Natural killer cell (primary cell): ENCODE measurements around the gene ANK3. TPM values are rescaled to one million over a fixed set of nuclear protein-coding genes. Genes with fewer than 3 reads are reported as not detected.

Source experiments
- ATAC-seq, 3 donors: fragments of 150-1000 bp in 2 of 3; fragments of 200-7000 bp in 1 of 3; cut with Tn5 transposase; 1 replicate in 1 of 3; 2 replicates in 2 of 3; pipeline ENCODE4 v1.10.0; 2021; ENCODE audit warnings: mild to moderate bottlenecking in 2 of 3, moderate library complexity in 2 of 3
- DNase-seq, 2 donors: peaks; one replicate each; pipeline versions ENCODE4 v3.0.0 to v3.0.0-alpha.2; 2013 to 2021; ENCODE audit warnings: mixed read lengths in 1 of 2
- H3K27ac ChIP-seq: one replicate; pipeline ENCODE4 v1.5.1; 2013; ENCODE audit warnings: mild to moderate bottlenecking, low read length
- H3K27me3 ChIP-seq: one replicate; pipeline ENCODE4 v1.6.1; 2013; ENCODE audit warnings: low read length; ENCODE audit not compliant: control insufficient read depth, insufficient read depth
- H3K36me3 ChIP-seq: one replicate; pipeline ENCODE4 v1.6.1; 2013; ENCODE audit warnings: low read length; ENCODE audit not compliant: control insufficient read depth, insufficient read depth
- H3K4me1 ChIP-seq: one replicate; pipeline ENCODE4 v1.6.1; 2013; ENCODE audit warnings: low read length; ENCODE audit not compliant: control insufficient read depth, insufficient read depth
- H3K4me3 ChIP-seq: one replicate; pipeline ENCODE4 v1.5.1; 2013; ENCODE audit warnings: low read length
- H3K9me3 ChIP-seq: one replicate; pipeline ENCODE4 v1.6.1; 2013; ENCODE audit warnings: low read length; ENCODE audit not compliant: control insufficient read depth, insufficient read depth
- H3K27ac Mint-ChIP-seq, 2 donors: one replicate each; pipeline ENCODE4 v1.8.0; 2022; ENCODE audit warnings: mild to moderate bottlenecking in 2 of 2, mixed read lengths in 2 of 2, moderate library complexity in 1 of 2
- H3K27me3 Mint-ChIP-seq, 2 donors: one replicate each; pipeline ENCODE4 v1.8.0; 2022; ENCODE audit warnings: low read depth in 2 of 2, mixed read lengths in 2 of 2
- H3K36me3 Mint-ChIP-seq: one replicate; pipeline ENCODE4 v1.8.0; 2022; ENCODE audit warnings: mixed read lengths
- H3K4me1 Mint-ChIP-seq, 2 donors: one replicate each; pipeline ENCODE4 v1.8.0; 2022; ENCODE audit warnings: mixed read lengths in 2 of 2
- H3K4me3 Mint-ChIP-seq: one replicate; pipeline ENCODE4 v1.8.0; 2022; ENCODE audit warnings: mild to moderate bottlenecking, moderate library complexity, mixed read lengths
- H3K9me3 Mint-ChIP-seq, 2 donors: one replicate each; pipeline ENCODE4 v1.8.0; 2022; ENCODE audit warnings: mixed read lengths in 2 of 2
- CTCF ChIP-seq: fragments of 200-600 bp; IDR thresholded peaks from one replicate; pipeline ENCODE4 v1.8.0; 2022; ENCODE audit warnings: antibody characterized with exemption
- WGBS: methylation state at CpG from one replicate; pipeline ENCODE4 v1.1.7; 2013; ENCODE audit warnings: missing lambda C conversion rate; ENCODE audit not compliant: insufficient coverage; 5-methylcytosine and 5-hydroxymethylcytosine counted together
- intact Hi-C: fragments of 100-400 bp; cut with micrococcal nuclease; formaldehyde crosslinking; loops from one replicate; pipeline ENCODE4 v1.14.2; 2022
- total RNA-seq, 4 donors: library from RNA; stranded (reverse); fragments of 120-200 nt in 1 of 4; gene quantifications; one replicate each; pipeline versions ENCODE4 v1.2.3 to v1.2.4, GENCODE V29; 2013 to 2022

Gene ANK3
- total RNA-seq, 3 donors from 2014 or later (not counting 1 experiment from before 2014, with no cell fraction given): 4.4 to 12.9 (median 11.4) TPM

- no peak for TF ChIP-seq CTCF
- ATAC-seq: no peak
- Mint-ChIP-seq H3K4me1 (no peaks in the 10 kb centered on the region), H3K27ac (no peak overlapping the region), H3K36me3 (no peaks in the 10 kb centered on the region), H3K27me3 (no peaks in the 10 kb centered on the region), H3K9me3 (peaks cover 0 to 2% of the 10 kb centered on the region in 2 donors), H3K4me3 (no peak overlapping the region)
- Histone ChIP-seq H3K4me3 (no peak overlapping the region), H3K27ac (no peak overlapping the region), H3K36me3 (no peaks in the 10 kb centered on the region), H3K9me3 (no peaks in the 10 kb centered on the region), H3K27me3 (no peaks in the 10 kb centered on the region), H3K4me1 (no peaks in the 10 kb centered on the region)
- DNase-seq: no peak
- intact Hi-C loops: no loop called here
- 89% methylated on average over 4 of the region's 5 CpGs for WGBS
Measured at GRCh38 chr10:60420991-60421894, 31.6 kb upstream of the ANK3 start.

- no peak overlapping the region for H3K27ac ChIP-seq
- Mint-ChIP-seq H3K4me3 (no peak overlapping the region), H3K4me1 (no peaks in the 10 kb centered on the region), H3K36me3 (no peaks in the 10 kb centered on the region), H3K27ac (no peak overlapping the region), H3K27me3 (no peaks in the 10 kb centered on the region), H3K9me3 (no peaks in the 10 kb centered on the region)
- ATAC-seq (no peak), DNase-seq (no peak)
- TF ChIP-seq CTCF: no peak
- no peaks in the 10 kb centered on the region for H3K36me3 ChIP-seq
- H3K4me3 ChIP-seq: no peak overlapping the region
- no peaks in the 10 kb centered on the region for H3K9me3 ChIP-seq
- no peaks in the 10 kb centered on the region for H3K4me1 ChIP-seq
- intact Hi-C loops: no loop called here
- H3K27me3 ChIP-seq: no peaks in the 10 kb centered on the region
Measured at GRCh38 chr10:60419249-60419648, 29.6 kb upstream of the ANK3 start.

GRCh38 chr10:60417901-60418300, 28.2 kb upstream of the ANK3 start:
- Histone ChIP-seq H3K27ac (no peak overlapping the region), H3K36me3 (no peaks in the 10 kb centered on the region), H3K27me3 (no peaks in the 10 kb centered on the region), H3K4me1 (no peaks in the 10 kb centered on the region), H3K4me3 (no peak overlapping the region), H3K9me3 (no peaks in the 10 kb centered on the region)
- H3K9me3 Mint-ChIP-seq: no peaks in the 10 kb centered on the region
- no peak overlapping the region for H3K27ac Mint-ChIP-seq
- intact Hi-C loops: no loop called here
- WGBS: 76% methylated on average over 1 of the region's 1 CpG
- H3K27me3 Mint-ChIP-seq: no peaks in the 10 kb centered on the region
- DNase-seq: no peak
- TF ChIP-seq CTCF: no peak
- H3K36me3 Mint-ChIP-seq: no peaks in the 10 kb centered on the region
- no peaks in the 10 kb centered on the region for H3K4me1 Mint-ChIP-seq
- ATAC-seq: no peak
- no peak overlapping the region for H3K4me3 Mint-ChIP-seq

- no peaks in the 10 kb centered on the region for H3K4me1 ChIP-seq
- ATAC-seq (no peak), DNase-seq (no peak)
- 92% methylated on average over 2 of the region's 2 CpGs for WGBS
- Mint-ChIP-seq H3K9me3 (no peaks in the 10 kb centered on the region), H3K27ac (no peak overlapping the region), H3K36me3 (no peaks in the 10 kb centered on the region), H3K4me3 (no peak overlapping the region), H3K27me3 (no peaks in the 10 kb centered on the region), H3K4me1 (no peaks in the 10 kb centered on the region)
- TF ChIP-seq CTCF: no peak
- intact Hi-C loops: no loop called here
- H3K27ac ChIP-seq: no peak overlapping the region
- H3K36me3 ChIP-seq: no peaks in the 10 kb centered on the region
- H3K9me3 ChIP-seq: no peaks in the 10 kb centered on the region
- H3K4me3 ChIP-seq: no peak overlapping the region
- no peaks in the 10 kb centered on the region for H3K27me3 ChIP-seq
Measured at GRCh38 chr10:60417024-60417423, 27.3 kb upstream of the ANK3 start.
